H1 (cell line): ENCODE results near the gene SPIRE1. TPM values are rescaled to one million over a fixed set of nuclear protein-coding genes. Genes with fewer than 3 reads are reported as not detected.

ENCODE experiments used
- CTCF ChIA-PET: fragments of 300-600 bp; sonication (Branson Sonifier 250); formaldehyde crosslinking; loops from one replicate; lab custom pipeline; 2021; ENCODE audit not compliant: partially characterized antibody; lab: Charles Lee
- POLR2A ChIA-PET: fragments of 300-600 bp; sonication (Branson Sonifier 250); formaldehyde crosslinking; loops from one replicate; lab custom pipeline; 2021; ENCODE audit warnings: inconsistent platforms; ENCODE audit not compliant: partially characterized antibody; lab: Charles Lee
- DNase-seq, 2 experiments: peaks; one replicate each; pipeline versions ENCODE4 v3.0.0 to v3.0.0-alpha.2; 2010 to 2022; ENCODE audit warnings: low spot score in 2 of 2, low read depth in 1 of 2, mixed read lengths in 1 of 2
- FAIRE-seq: peaks from 2 replicates; lab custom pipeline; 2011; peaks lifted over from hg19 to GRCh38; lab: Jason Lieb, UNC
- H2AFZ ChIP-seq: 2 replicates; pipeline ENCODE4 v1.8.1; 2012; ENCODE audit warnings: low read length, inconsistent platforms
- H2AK5ac ChIP-seq: 2 replicates; pipeline ENCODE4 v1.6.1; 2013; ENCODE audit warnings: low read depth, low read length
- H2BK120ac ChIP-seq: replicated peaks from 2 replicates; pipeline ENCODE3; 2013; ENCODE audit warnings: low read depth, low read length, inconsistent platforms
- H2BK12ac ChIP-seq: 2 replicates; pipeline ENCODE4 v1.6.1; 2013; ENCODE audit warnings: low read depth, low read length
- H2BK15ac ChIP-seq: 2 replicates; pipeline ENCODE4 v1.6.1; 2013; ENCODE audit warnings: low read length
- H2BK20ac ChIP-seq: 2 replicates; pipeline ENCODE4 v1.6.1; 2013; ENCODE audit warnings: low read length
- H2BK5ac ChIP-seq: 2 replicates; pipeline ENCODE4 v1.6.1; 2013; ENCODE audit warnings: low read depth, low read length
- H3K14ac ChIP-seq: 2 replicates; pipeline ENCODE4 v1.6.1; 2013; ENCODE audit warnings: inconsistent platforms; ENCODE audit not compliant: insufficient read length
- H3K18ac ChIP-seq: 2 replicates; pipeline ENCODE4 v1.6.1; 2013; ENCODE audit warnings: low read length; ENCODE audit errors: extremely low read depth
- H3K23ac ChIP-seq: 2 replicates; pipeline ENCODE4 v1.6.1; 2013; ENCODE audit warnings: inconsistent platforms; ENCODE audit not compliant: insufficient read length
- H3K23me2 ChIP-seq: 2 replicates; pipeline ENCODE4 v1.6.1; 2013; ENCODE audit warnings: low read depth, low read length
- H3K27ac ChIP-seq: 2 replicates; pipeline ENCODE4 v1.6.1; 2011; ENCODE audit warnings: low read depth, low read length, inconsistent platforms
- H3K27me3 ChIP-seq, 4 experiments: replicated peaks in 1 of 4; 1 replicate in 1 of 4; 2 replicates in 3 of 4; pipeline versions ENCODE4 v1.6.1 to v1.8.1; 2011 to 2013; ENCODE audit warnings: low read length in 3 of 4, mild to moderate bottlenecking in 3 of 4, inconsistent platforms in 2 of 4, mixed read lengths in 2 of 4, moderate library complexity in 1 of 4; ENCODE audit not compliant: control insufficient read depth in 3 of 4, insufficient read depth in 3 of 4; ENCODE audit errors: extremely low read depth in 1 of 4
- H3K36me3 ChIP-seq, 4 experiments: 2 replicates each; pipeline versions ENCODE4 v1.6.1 to v1.8.1; 2011 to 2013; ENCODE audit warnings: mild to moderate bottlenecking in 4 of 4, low read length in 3 of 4, moderate library complexity in 2 of 4, control low read depth in 1 of 4, inconsistent platforms in 1 of 4; ENCODE audit not compliant: insufficient read depth in 4 of 4, control insufficient read depth in 2 of 4
- H3K4ac ChIP-seq: replicated peaks from 2 replicates; pipeline ENCODE3; 2013; ENCODE audit warnings: low read length, low read depth, mixed read lengths, inconsistent platforms; ENCODE audit not compliant: insufficient read length
- H3K4me1 ChIP-seq, 4 experiments: replicated peaks in 1 of 4; 1 replicate in 1 of 4; 2 replicates in 3 of 4; pipeline versions ENCODE4 v1.6.1 to v1.8.1; 2011 to 2013; ENCODE audit warnings: low read length in 3 of 4, inconsistent platforms in 2 of 4, mixed read lengths in 1 of 4; ENCODE audit not compliant: insufficient read depth in 4 of 4, control insufficient read depth in 3 of 4
- H3K4me2 ChIP-seq, 2 experiments: 2 replicates each; pipeline versions ENCODE4 v1.6.1 to v1.8.1; 2011 to 2013; ENCODE audit warnings: low read depth in 2 of 2, low read length in 2 of 2, control low read depth in 1 of 2, inconsistent platforms in 1 of 2, mild to moderate bottlenecking in 1 of 2; ENCODE audit not compliant: insufficient read depth in 1 of 2
- H3K4me3 ChIP-seq, 4 experiments: fragments of 200-600, 300-600 bp in 1 of 4; sonication (generic), shearing (Covaris generic), sonication (Bioruptor Twin) in 1 of 4; 2 replicates each; pipeline versions ENCODE4 v1.5.1 to v1.8.1; 2011 to 2016; ENCODE audit warnings: low read length in 4 of 4, low read depth in 3 of 4, control low read depth in 2 of 4, inconsistent platforms in 2 of 4, mild to moderate bottlenecking in 2 of 4, mixed read lengths in 1 of 4, moderate library complexity in 1 of 4; ENCODE audit not compliant: insufficient read depth in 2 of 4; ENCODE audit errors: extremely low read depth in 1 of 4
- H3K56ac ChIP-seq: replicated peaks from 2 replicates; pipeline ENCODE3; 2013; ENCODE audit warnings: low read depth, mild to moderate bottlenecking, mixed read lengths, low read length, inconsistent platforms; ENCODE audit not compliant: insufficient read length
- H3K79me1 ChIP-seq: 2 replicates; pipeline ENCODE4 v1.6.1; 2013; ENCODE audit warnings: low read depth, low read length, control low read depth
- H3K79me2 ChIP-seq, 2 experiments: 2 replicates each; pipeline versions ENCODE4 v1.6.1 to v1.8.1; 2012 to 2013; ENCODE audit warnings: low read length in 2 of 2, mild to moderate bottlenecking in 2 of 2, inconsistent platforms in 1 of 2; ENCODE audit not compliant: insufficient read depth in 2 of 2, control insufficient read depth in 1 of 2
- H3K9ac ChIP-seq, 4 experiments: replicated peaks in 1 of 4; 1 replicate in 1 of 4; 2 replicates in 3 of 4; pipeline versions ENCODE4 v1.6.1 to v1.8.1; 2011 to 2013; ENCODE audit warnings: low read depth in 3 of 4, low read length in 3 of 4, control low read depth in 2 of 4, mild to moderate bottlenecking in 2 of 4, moderate library complexity in 2 of 4, inconsistent platforms in 1 of 4; ENCODE audit errors: extremely low read depth in 1 of 4
- H3K9me3 ChIP-seq, 2 experiments: 2 replicates each; pipeline versions ENCODE4 v1.6.1 to v1.8.1; 2012 to 2013; ENCODE audit warnings: mild to moderate bottlenecking in 2 of 2, moderate library complexity in 2 of 2, control low read depth in 1 of 2, inconsistent platforms in 1 of 2, low read depth in 1 of 2, low read length in 1 of 2, mixed read lengths in 1 of 2; ENCODE audit not compliant: insufficient read depth in 2 of 2
- H4K20me1 ChIP-seq, 2 experiments: replicated peaks in 1 of 2; 2 replicates each; pipeline versions ENCODE3 to v1.8.1; 2011 to 2013; ENCODE audit warnings: inconsistent platforms in 2 of 2, low read length in 2 of 2, mild to moderate bottlenecking in 1 of 2; ENCODE audit not compliant: insufficient read depth in 2 of 2, control insufficient read depth in 1 of 2
- H4K5ac ChIP-seq: 2 replicates; pipeline ENCODE4 v1.6.1; 2013; ENCODE audit warnings: low read length, low read depth, mixed read lengths, inconsistent platforms; ENCODE audit not compliant: insufficient read length
- H4K8ac ChIP-seq: 2 replicates; pipeline ENCODE4 v1.8.0; 2013; ENCODE audit warnings: mild to moderate bottlenecking, moderate library complexity, low read length, inconsistent platforms; ENCODE audit not compliant: insufficient read depth; ENCODE audit errors: extremely low read depth
- H4K91ac ChIP-seq: replicated peaks from 2 replicates; pipeline ENCODE3; 2013; ENCODE audit warnings: low read length, mixed read lengths, inconsistent platforms; ENCODE audit not compliant: insufficient read length
- CEBPB ChIP-seq: IDR thresholded peaks from 2 replicates; pipeline ENCODE4 v1.6.1; 2012; ENCODE audit warnings: low read depth, low read length
- CTBP2 ChIP-seq: IDR thresholded peaks from 2 replicates; pipeline ENCODE4 v1.7.0; 2011; ENCODE audit warnings: borderline replicate concordance, mild to moderate bottlenecking, moderate library complexity, mixed read lengths, low read length; ENCODE audit not compliant: insufficient read depth, insufficient read length
- SIN3A ChIP-seq, 2 experiments: IDR thresholded peaks in 1 of 2; conservative IDR thresholded peaks in 1 of 2; 2 replicates each; pipeline ENCODE4 v1.6.1; 2011 to 2012; ENCODE audit warnings: low read length in 2 of 2, improper control_type of control experiment in 1 of 2, low read depth in 1 of 2, mild to moderate bottlenecking in 1 of 2
- ZNF274 ChIP-seq: IDR thresholded peaks from 2 replicates; pipeline ENCODE4 v1.7.0; 2012; ENCODE audit warnings: low read length, borderline replicate concordance; ENCODE audit errors: extremely low read depth
- WGBS, 2 experiments: shearing (Covaris generic) in 1 of 2; methylation state at CpG; one replicate each; pipeline versions ENCODE4 v1.1.6 to v1.1.7; 2013 to 2015; ENCODE audit warnings: low lambda C conversion rate in 2 of 2, mixed read lengths in 2 of 2, inconsistent platforms in 1 of 2, low coverage in 1 of 2, missing lambda C conversion rate in 1 of 2; ENCODE audit not compliant: insufficient replicate concordance in 2 of 2, insufficient coverage in 1 of 2, insufficient read length in 1 of 2; ENCODE audit errors: extremely low coverage in 1 of 2, missing lambda C conversion rate in 1 of 2; 5-methylcytosine and 5-hydroxymethylcytosine counted together
- polyA plus RNA-seq, 7 experiments: library from polyadenylated mRNA; depleted of rRNA in 3 of 7; stranded (reverse) in 5 of 7; unstranded in 2 of 7; fragments of >200 nt in 5 of 7; fragments of 200-250 nt in 2 of 7; gene quantifications; 1 replicate in 5 of 7; 2 replicates in 1 of 7; 4 replicates in 1 of 7; pipeline versions ENCODE4 v1.2.1 to v1.2.3, GENCODE V29; 2011 to 2013; ENCODE audit warnings: missing spikeins in 2 of 7, mixed read lengths in 2 of 7
- total RNA-seq: library from RNA; stranded (reverse); fragmentation: NEBNext Ultra II Directional; extraction: Animal tissue kit (Norgen Biotek cat#: 25700); gene quantifications from 2 replicates; pipeline ENCODE4 v1.2.1, GENCODE V29; 2021

Gene SPIRE1
- total and polyA plus RNA-seq, 2 of the 8 experiments (the other 6 are each of a cell fraction or from before 2014, with no cell fraction given) = 6.0 to 21.5 TPM

DNA sequence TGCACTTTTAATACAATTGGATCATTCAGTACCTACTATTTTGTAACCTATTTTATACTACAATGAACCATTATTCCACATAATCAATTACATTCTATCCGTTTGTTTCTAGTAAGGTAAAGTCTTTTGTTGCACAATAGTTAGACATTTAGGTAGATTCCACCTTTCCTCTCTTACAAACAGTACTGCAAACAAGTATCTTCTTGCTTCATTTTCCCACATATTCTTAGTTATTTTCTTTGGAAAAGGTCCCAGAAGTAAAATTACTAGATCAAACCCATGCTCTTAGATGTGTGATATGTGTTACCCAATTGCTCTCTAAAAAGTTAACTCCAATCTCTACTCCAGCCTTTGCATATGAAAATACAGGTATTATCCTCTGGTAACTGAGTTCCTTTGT is 49.6 kb downstream of the SPIRE1 start:
- Histone ChIP-seq H3K23me2 (no peaks in the 10 kb centered on the region; the same call in 1 of the 2 replicates), H2AK5ac (no peak overlapping the region), H3K36me3 (no peaks in the 10 kb centered on the region), H4K5ac (no peak overlapping the region), H3K4ac (no peak overlapping the region), H3K79me2 (no peaks in the 10 kb centered on the region), H4K91ac (no peak overlapping the region), H2BK15ac (no peak overlapping the region), H3K27ac (no peak overlapping the region), H2BK12ac (no peak overlapping the region), H3K4me2 (no peak overlapping the region), H2BK120ac (no peak overlapping the region), H3K4me1 (peaks cover 0 to 16% (median 8%) of the 10 kb centered on the region in 4 experiments; a peak in 3 of 7 replicates), H4K8ac (no peak overlapping the region), H3K14ac (no peak overlapping the region), H3K27me3 (no peaks in the 10 kb centered on the region), H2BK20ac (no peak overlapping the region), H3K23ac (no peak overlapping the region), H2AFZ (no peak overlapping the region), H3K56ac (no peak overlapping the region), H3K4me3 (no peak overlapping the region), H2BK5ac (no peak overlapping the region), H3K9me3 (no peaks in the 10 kb centered on the region), H3K79me1 (no peaks in the 10 kb centered on the region), H4K20me1 (no peaks in the 10 kb centered on the region), H3K18ac (no peak overlapping the region), H3K9ac (no peak overlapping the region)
- no peak for FAIRE-seq
- 81% methylated on average over 1 of the region's 1 CpG; no CpG with 5 or more reads in 1 of the 2 experiments for WGBS, 2 experiments
- no peak for TF ChIP-seq ZNF274
- peak; percentile 25; the same call in 1 of the 2 replicates for TF ChIP-seq CEBPB
- no peak for TF ChIP-seq CTBP2
- no peak for TF ChIP-seq SIN3A (conservative IDR thresholded peaks at IDR 0.05 in 1 of 2, IDR thresholded peaks at IDR 0.05 in 1 of 2; ENCODE audit: low read depth in 1 of 2, low read length in 2 of 2)
- CTCF ChIA-PET = interaction anchor here (0.8 kb wide), 1 partner anchor 195 kb away, joined by 3 read pairs; no protein-coding TSS in a partner anchor
- POLR2A ChIA-PET = no interaction called here
- DNase-seq = no peak
